SK-N-SH treated with all-trans-retinoic acid at 6 μM for 48 hours (cell line): ENCODE measurements around the gene DUSP12.
"Not testable (repeated sequence)": the region's sequence is repeated elsewhere in the genome, so short reads cannot be mapped to it uniquely, and the experiment has no call there.

Experiments used
- ATAC-seq: fragments of 200-7000 bp; cut with Tn5 transposase; 3 replicates; pipeline ENCODE4 v1.9.1; 2020; ENCODE audit warnings: mild to moderate bottlenecking, moderate library complexity
- ARNTL ChIP-seq: fragments of 450-650 bp; formaldehyde crosslinking; IDR thresholded peaks from 2 replicates; pipeline ENCODE4 v1.5.0; 2020; ENCODE audit warnings: low read depth, mild to moderate bottlenecking, moderate library complexity, borderline replicate concordance
- BACH2 ChIP-seq: fragments of 250-450 bp; sonication (Bioruptor Pico); IDR thresholded peaks from 2 replicates; pipeline ENCODE4 v1.9.0; 2021; ENCODE audit warnings: mild to moderate bottlenecking, borderline replicate concordance
- CREB5 ChIP-seq: fragments of 250-450 bp; sonication (Bioruptor Pico); IDR thresholded peaks from 2 replicates; pipeline ENCODE4 v1.5.1; 2020; ENCODE audit warnings: low read depth, mild to moderate bottlenecking, moderate library complexity
- CSDC2 ChIP-seq: fragments of 250-450 bp; sonication (Bioruptor Pico); IDR thresholded peaks from 2 replicates; pipeline ENCODE4 v1.5.0; 2020; ENCODE audit warnings: mild to moderate bottlenecking, moderate library complexity
- CSRNP3 ChIP-seq: fragments of 250-450 bp; sonication (Bioruptor Pico); IDR thresholded peaks from 2 replicates; pipeline ENCODE4 v1.5.1; 2021; ENCODE audit warnings: mild to moderate bottlenecking, moderate library complexity
- ESRRG ChIP-seq: fragments of 250-450 bp; sonication (Bioruptor Pico); IDR thresholded peaks from 2 replicates; pipeline ENCODE4 v1.6.1; 2021; ENCODE audit warnings: mild to moderate bottlenecking
- GLIS3 ChIP-seq: fragments of 250-450 bp; sonication (Bioruptor Pico); IDR thresholded peaks from 2 replicates; pipeline ENCODE4 v1.5.0; 2020; ENCODE audit warnings: mild to moderate bottlenecking, moderate library complexity
- ISL1 ChIP-seq: fragments of 250-450 bp; sonication (Bioruptor Pico); IDR thresholded peaks from 2 replicates; pipeline ENCODE4 v2.1.2; 2022; ENCODE audit warnings: mild to moderate bottlenecking, moderate library complexity
- OSR1 ChIP-seq: fragments of 250-450 bp; sonication (Bioruptor Pico); IDR thresholded peaks from 2 replicates; pipeline ENCODE4 v1.8.0; 2022; ENCODE audit warnings: moderate library complexity, mild to moderate bottlenecking, inconsistent platforms
- PATZ1 ChIP-seq: fragments of 250-450 bp; sonication (Bioruptor Pico); IDR thresholded peaks from 2 replicates; pipeline ENCODE4 v1.8.0; 2020; ENCODE audit warnings: mild to moderate bottlenecking, moderate library complexity, borderline replicate concordance
- POU6F1 ChIP-seq: fragments of 250-450 bp; sonication (Bioruptor Pico); IDR thresholded peaks from 2 replicates; pipeline ENCODE4 v1.8.0; 2021; ENCODE audit warnings: low read depth, mild to moderate bottlenecking, moderate library complexity, borderline replicate concordance
- PPARA ChIP-seq: fragments of 250-450 bp; sonication (Bioruptor Pico); IDR thresholded peaks from 2 replicates; pipeline ENCODE4 v1.5.0; 2020; ENCODE audit warnings: mild to moderate bottlenecking, borderline replicate concordance
- RARB ChIP-seq: fragments of 250-450 bp; sonication (Bioruptor Pico); IDR thresholded peaks from 2 replicates; pipeline ENCODE4 v1.8.0; 2021; ENCODE audit warnings: mild to moderate bottlenecking, moderate library complexity
- SNAI2 ChIP-seq: fragments of 250-450 bp; sonication (Bioruptor Pico); IDR thresholded peaks from 2 replicates; pipeline ENCODE4 v1.5.0; 2020; ENCODE audit warnings: mild to moderate bottlenecking, moderate library complexity
- TCF4 ChIP-seq: fragments of 250-450 bp; sonication (Bioruptor Pico); IDR thresholded peaks from 2 replicates; pipeline ENCODE4 v1.8.0; 2021; ENCODE audit warnings: mild to moderate bottlenecking, moderate library complexity, borderline replicate concordance
- TOX ChIP-seq: fragments of 250-450 bp; sonication (Bioruptor Pico); IDR thresholded peaks from 2 replicates; pipeline ENCODE4 v1.8.0; 2021; ENCODE audit warnings: mild to moderate bottlenecking, moderate library complexity, borderline replicate concordance
- TSHZ2 ChIP-seq: fragments of 250-450 bp; sonication (Bioruptor Pico); IDR thresholded peaks from 2 replicates; pipeline ENCODE4 v1.5.0; 2020; ENCODE audit warnings: mild to moderate bottlenecking, moderate library complexity
- ZC3H10 ChIP-seq: fragments of 250-450 bp; sonication (Bioruptor Pico); IDR thresholded peaks from 2 replicates; pipeline ENCODE4 v1.5.1; 2021; ENCODE audit warnings: mild to moderate bottlenecking, moderate library complexity
- ZFP30 ChIP-seq: fragments of 450-650 bp; formaldehyde crosslinking; IDR thresholded peaks from 2 replicates; pipeline ENCODE4 v1.5.0; 2022; ENCODE audit warnings: mild to moderate bottlenecking, moderate library complexity
- ZNF70 ChIP-seq: fragments of 450-650 bp; formaldehyde crosslinking; IDR thresholded peaks from 2 replicates; pipeline ENCODE4 v1.5.0; 2020; ENCODE audit warnings: mild to moderate bottlenecking, moderate library complexity
- ZNF8 ChIP-seq: fragments of 450-650 bp; formaldehyde crosslinking; IDR thresholded peaks from 2 replicates; pipeline ENCODE4 v1.5.0; 2020; ENCODE audit warnings: mild to moderate bottlenecking, moderate library complexity

DUSP12 gene

GRCh38 chr1:161721738-161722343 is 27.7 kb upstream of the DUSP12 start:
- TF ChIP-seq TCF4 (CRISPR knock-in tag) (no peak), OSR1 (CRISPR knock-in tag) (no peak)
- TF ChIP-seq, all 23 proteins: peak for 0
- ATAC-seq = peak; percentile 24; the same call in 2 of the 3 replicates

GRCh38 chr1:161722406-161722805 is 27.2 kb upstream of the DUSP12 start:
- TF ChIP-seq PATZ1 (CRISPR knock-in tag) (no peak), CSRNP3 (CRISPR knock-in tag) (no peak), ARNTL (no peak), TOX (CRISPR knock-in tag) (no peak), ESRRG (CRISPR knock-in tag) (no peak), ISL1 (no peak), ZC3H10 (CRISPR knock-in tag) (no peak), CSDC2 (CRISPR knock-in tag) (no peak), TSHZ2 (no peak), BACH2 (CRISPR knock-in tag) (no peak), ZFP30 (no peak), RARB (no peak), OSR1 (CRISPR knock-in tag) (no peak), TCF4 (CRISPR knock-in tag) (no peak), ZNF70 (no peak), GLIS3 (CRISPR knock-in tag) (no peak), CREB5 (CRISPR knock-in tag) (no peak)
- ATAC-seq = no peak

GRCh38 chr1:161723459-161724141 is 26.0 kb upstream of the DUSP12 start:
- ATAC-seq = no peak
- no peak for TF ChIP-seq TSHZ2
- TF ChIP-seq ISL1 = no peak
- no peak for TF ChIP-seq SNAI2 (CRISPR knock-in tag)
- TF ChIP-seq PPARA (CRISPR knock-in tag) = no peak
- no peak for TF ChIP-seq ZNF8
- TF ChIP-seq GLIS3 (CRISPR knock-in tag) = no peak
- no peak for TF ChIP-seq POU6F1 (CRISPR knock-in tag)
- TF ChIP-seq TCF4 (CRISPR knock-in tag) = no peak
- no peak for TF ChIP-seq CREB5 (CRISPR knock-in tag)
- TF ChIP-seq TOX (CRISPR knock-in tag) = no peak
- no peak for TF ChIP-seq ZFP30
- TF ChIP-seq BACH2 (CRISPR knock-in tag) = no peak
- TF ChIP-seq RARB = no peak

- not testable (repeated sequence) for ATAC-seq
Measured at GRCh38 chr1:161725258-161725907, 24.2 kb upstream of the DUSP12 start.
